K562 (cell line): Measurements from ENCODE around the gene SUPT5H. TPM values are rescaled to one million over a fixed set of nuclear protein-coding genes. Genes with fewer than 3 reads are reported as not detected.

Experiments used
- ARID1B ChIP-seq: fragments of 450-650 bp; IDR thresholded peaks from 2 replicates; pipeline ENCODE4 v1.6.1; 2016; ENCODE audit warnings: antibody characterized with exemption, mild to moderate bottlenecking, inconsistent platforms
- CREB1 ChIP-seq, 2 experiments: sonication (generic) in 1 of 2; formaldehyde crosslinking in 1 of 2; IDR thresholded peaks; 2 replicates each; pipeline versions ENCODE4 v1.6.1 to v1.8.0; 2012 to 2022; ENCODE audit warnings: inconsistent platforms in 1 of 2, mild to moderate bottlenecking in 1 of 2, missing genetic modification reagents in 1 of 2, moderate library complexity in 1 of 2
- ETV1 ChIP-seq: fragments of 450-650 bp; conservative IDR thresholded peaks from 2 replicates; pipeline ENCODE4 v1.6.1; 2016; ENCODE audit warnings: missing genetic modification characterization, control low read depth, low read depth, missing compliant biosample characterization
- HMG20A ChIP-seq: fragments of 450-650 bp; formaldehyde crosslinking; conservative IDR thresholded peaks from 2 replicates; pipeline ENCODE4 v1.4.0; 2020; ENCODE audit warnings: mild to moderate bottlenecking, mixed read lengths
- KLF10 ChIP-seq: fragments of 250-450 bp; sonication (Bioruptor Pico); IDR thresholded peaks from 2 replicates; pipeline ENCODE4 v1.6.1; 2021; ENCODE audit warnings: matching md5 sums
- MCM2 ChIP-seq: fragments of 450-650 bp; IDR thresholded peaks from 2 replicates; pipeline ENCODE4 v1.6.1; 2017; ENCODE audit warnings: low read depth, mild to moderate bottlenecking
- MTA3 ChIP-seq: fragments of 450-650 bp; formaldehyde crosslinking; IDR thresholded peaks from 2 replicates; pipeline ENCODE4 v1.6.1; 2017; ENCODE audit warnings: mild to moderate bottlenecking, borderline replicate concordance
- POLR2AphosphoS2 ChIP-seq: IDR thresholded peaks from 2 replicates; pipeline ENCODE4 v1.6.1; 2012; ENCODE audit warnings: low read length, improper control_type of control experiment
- POLR2AphosphoS5 ChIP-seq: IDR thresholded peaks from 2 replicates; pipeline ENCODE4 v1.6.1; 2011; ENCODE audit warnings: mild to moderate bottlenecking, low read depth, low read length, moderate library complexity; ENCODE audit not compliant: control insufficient read depth, insufficient read depth
- PRPF4 ChIP-seq: fragments of 200-400 bp; formaldehyde crosslinking; IDR thresholded peaks from one replicate; pipeline ENCODE4 v1.6.1; 2017; ENCODE audit warnings: low read length, low read depth, mild to moderate bottlenecking; ENCODE audit not compliant: insufficient read depth, poor library complexity, severe bottlenecking
- SAP30 ChIP-seq: fragments of 200-600 bp; sonication (generic); IDR thresholded peaks from 2 replicates; pipeline ENCODE4 v1.6.1; 2012; ENCODE audit warnings: borderline replicate concordance, low read depth, mild to moderate bottlenecking, moderate library complexity, low read length, control low read depth, inconsistent platforms; ENCODE audit not compliant: insufficient read depth, poor library complexity, severe bottlenecking
- ZC3H8 ChIP-seq: fragments of 450-650 bp; IDR thresholded peaks from 2 replicates; pipeline ENCODE4 v1.6.1; 2017
- ZNF133 ChIP-seq: fragments of 250-450 bp; sonication (Bioruptor Pico); IDR thresholded peaks from 2 replicates; pipeline ENCODE4 v1.4.0; 2020; ENCODE audit warnings: mild to moderate bottlenecking
- ZNF551 ChIP-seq: fragments of 250-450 bp; sonication (Bioruptor Pico); IDR thresholded peaks from 2 replicates; pipeline ENCODE4 v1.5.0; 2021; ENCODE audit warnings: mild to moderate bottlenecking, moderate library complexity
- polyA plus RNA-seq, 8 experiments: library from polyadenylated mRNA; depleted of rRNA in 4 of 8; stranded (reverse) in 5 of 8; unstranded in 3 of 8; fragments of >200 nt; fragmentation: Nextera tagmentation in 2 of 8; fragmentation: Illumina TruSeq in 1 of 8; extraction: Ambion mirVana in 2 of 8; extraction: Trizol in 1 of 8; gene quantifications; 2 replicates each; pipeline versions ENCODE4 v1.2.1 to v1.2.3, GENCODE V29; 2011 to 2014; ENCODE audit warnings: inconsistent platforms in 1 of 8, missing spikeins in 1 of 8
- total RNA-seq, 7 experiments: library from RNA; depleted of rRNA in 6 of 7; stranded (reverse); fragments of >200 nt in 6 of 7; fragmentation: Illumina TruSeq in 2 of 7; extraction: Trizol in 2 of 7; gene quantifications; 2 replicates each; pipeline versions ENCODE4 v1.2.1 to v1.2.3, GENCODE V29; 2011 to 2021; ENCODE audit warnings: low replicate concordance in 1 of 7
- TF ChIP-seq, protein P1 (sequence below): fragments of 200-600 bp; sonication (generic); IDR thresholded peaks from one replicate; pipeline ENCODE4 v1.6.1; 2012; ENCODE audit warnings: mild to moderate bottlenecking, low read depth, low read length, inconsistent platforms

The SUPT5H gene
- total and polyA plus RNA-seq, 9 of the 15 experiments (the other 6 are each of a cell fraction or from before 2014, with no cell fraction given), result 13.3 to 85.9 (median 35.9) TPM

- TF ChIP-seq SAP30 (peak; percentile 90), ZC3H8 (no peak), ARID1B (no peak), MCM2 (no peak), ZNF133 (CRISPR knock-in tag) (no peak), KLF10 (CRISPR knock-in tag) (no peak), CREB1 (IDR thresholded peaks at IDR 0.05) (peak; percentile 67), CREB1 (CRISPR knock-in tag; IDR thresholded peaks at IDR 0.05) (peak; percentile 82), POLR2AphosphoS2 (peak; percentile 73; the same call in 1 of the 2 replicates), POLR2AphosphoS5 (peak; percentile 99), HMG20A (CRISPR knock-in tag) (no peak), ZNF551 (CRISPR knock-in tag) (no peak), PRPF4 (peak; percentile 92), ETV1 (tag) (peak; percentile 89), MTA3 (peak; percentile 87; the same call in 1 of the 2 replicates)
- TF ChIP-seq, protein P1, sequence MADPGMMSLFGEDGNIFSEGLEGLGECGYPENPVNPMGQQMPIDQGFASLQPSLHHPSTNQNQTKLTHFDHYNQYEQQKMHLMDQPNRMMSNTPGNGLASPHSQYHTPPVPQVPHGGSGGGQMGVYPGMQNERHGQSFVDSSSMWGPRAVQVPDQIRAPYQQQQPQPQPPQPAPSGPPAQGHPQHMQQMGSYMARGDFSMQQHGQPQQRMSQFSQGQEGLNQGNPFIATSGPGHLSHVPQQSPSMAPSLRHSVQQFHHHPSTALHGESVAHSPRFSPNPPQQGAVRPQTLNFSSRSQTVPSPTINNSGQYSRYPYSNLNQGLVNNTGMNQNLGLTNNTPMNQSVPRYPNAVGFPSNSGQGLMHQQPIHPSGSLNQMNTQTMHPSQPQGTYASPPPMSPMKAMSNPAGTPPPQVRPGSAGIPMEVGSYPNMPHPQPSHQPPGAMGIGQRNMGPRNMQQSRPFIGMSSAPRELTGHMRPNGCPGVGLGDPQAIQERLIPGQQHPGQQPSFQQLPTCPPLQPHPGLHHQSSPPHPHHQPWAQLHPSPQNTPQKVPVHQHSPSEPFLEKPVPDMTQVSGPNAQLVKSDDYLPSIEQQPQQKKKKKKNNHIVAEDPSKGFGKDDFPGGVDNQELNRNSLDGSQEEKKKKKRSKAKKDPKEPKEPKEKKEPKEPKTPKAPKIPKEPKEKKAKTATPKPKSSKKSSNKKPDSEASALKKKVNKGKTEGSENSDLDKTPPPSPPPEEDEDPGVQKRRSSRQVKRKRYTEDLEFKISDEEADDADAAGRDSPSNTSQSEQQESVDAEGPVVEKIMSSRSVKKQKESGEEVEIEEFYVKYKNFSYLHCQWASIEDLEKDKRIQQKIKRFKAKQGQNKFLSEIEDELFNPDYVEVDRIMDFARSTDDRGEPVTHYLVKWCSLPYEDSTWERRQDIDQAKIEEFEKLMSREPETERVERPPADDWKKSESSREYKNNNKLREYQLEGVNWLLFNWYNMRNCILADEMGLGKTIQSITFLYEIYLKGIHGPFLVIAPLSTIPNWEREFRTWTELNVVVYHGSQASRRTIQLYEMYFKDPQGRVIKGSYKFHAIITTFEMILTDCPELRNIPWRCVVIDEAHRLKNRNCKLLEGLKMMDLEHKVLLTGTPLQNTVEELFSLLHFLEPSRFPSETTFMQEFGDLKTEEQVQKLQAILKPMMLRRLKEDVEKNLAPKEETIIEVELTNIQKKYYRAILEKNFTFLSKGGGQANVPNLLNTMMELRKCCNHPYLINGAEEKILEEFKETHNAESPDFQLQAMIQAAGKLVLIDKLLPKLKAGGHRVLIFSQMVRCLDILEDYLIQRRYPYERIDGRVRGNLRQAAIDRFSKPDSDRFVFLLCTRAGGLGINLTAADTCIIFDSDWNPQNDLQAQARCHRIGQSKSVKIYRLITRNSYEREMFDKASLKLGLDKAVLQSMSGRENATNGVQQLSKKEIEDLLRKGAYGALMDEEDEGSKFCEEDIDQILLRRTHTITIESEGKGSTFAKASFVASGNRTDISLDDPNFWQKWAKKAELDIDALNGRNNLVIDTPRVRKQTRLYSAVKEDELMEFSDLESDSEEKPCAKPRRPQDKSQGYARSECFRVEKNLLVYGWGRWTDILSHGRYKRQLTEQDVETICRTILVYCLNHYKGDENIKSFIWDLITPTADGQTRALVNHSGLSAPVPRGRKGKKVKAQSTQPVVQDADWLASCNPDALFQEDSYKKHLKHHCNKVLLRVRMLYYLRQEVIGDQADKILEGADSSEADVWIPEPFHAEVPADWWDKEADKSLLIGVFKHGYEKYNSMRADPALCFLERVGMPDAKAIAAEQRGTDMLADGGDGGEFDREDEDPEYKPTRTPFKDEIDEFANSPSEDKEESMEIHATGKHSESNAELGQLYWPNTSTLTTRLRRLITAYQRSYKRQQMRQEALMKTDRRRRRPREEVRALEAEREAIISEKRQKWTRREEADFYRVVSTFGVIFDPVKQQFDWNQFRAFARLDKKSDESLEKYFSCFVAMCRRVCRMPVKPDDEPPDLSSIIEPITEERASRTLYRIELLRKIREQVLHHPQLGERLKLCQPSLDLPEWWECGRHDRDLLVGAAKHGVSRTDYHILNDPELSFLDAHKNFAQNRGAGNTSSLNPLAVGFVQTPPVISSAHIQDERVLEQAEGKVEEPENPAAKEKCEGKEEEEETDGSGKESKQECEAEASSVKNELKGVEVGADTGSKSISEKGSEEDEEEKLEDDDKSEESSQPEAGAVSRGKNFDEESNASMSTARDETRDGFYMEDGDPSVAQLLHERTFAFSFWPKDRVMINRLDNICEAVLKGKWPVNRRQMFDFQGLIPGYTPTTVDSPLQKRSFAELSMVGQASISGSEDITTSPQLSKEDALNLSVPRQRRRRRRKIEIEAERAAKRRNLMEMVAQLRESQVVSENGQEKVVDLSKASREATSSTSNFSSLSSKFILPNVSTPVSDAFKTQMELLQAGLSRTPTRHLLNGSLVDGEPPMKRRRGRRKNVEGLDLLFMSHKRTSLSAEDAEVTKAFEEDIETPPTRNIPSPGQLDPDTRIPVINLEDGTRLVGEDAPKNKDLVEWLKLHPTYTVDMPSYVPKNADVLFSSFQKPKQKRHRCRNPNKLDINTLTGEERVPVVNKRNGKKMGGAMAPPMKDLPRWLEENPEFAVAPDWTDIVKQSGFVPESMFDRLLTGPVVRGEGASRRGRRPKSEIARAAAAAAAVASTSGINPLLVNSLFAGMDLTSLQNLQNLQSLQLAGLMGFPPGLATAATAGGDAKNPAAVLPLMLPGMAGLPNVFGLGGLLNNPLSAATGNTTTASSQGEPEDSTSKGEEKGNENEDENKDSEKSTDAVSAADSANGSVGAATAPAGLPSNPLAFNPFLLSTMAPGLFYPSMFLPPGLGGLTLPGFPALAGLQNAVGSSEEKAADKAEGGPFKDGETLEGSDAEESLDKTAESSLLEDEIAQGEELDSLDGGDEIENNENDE, result no peak
These were observed 9.7 kb upstream of the SUPT5H start, which contains the start of gene RPS16 (continued) for GRCh38 chr19:39435499-39436349.
